Naive thymus-derived CD4-positive, alpha-beta T cell (primary cell): ENCODE measurements around the gene OR4S2. TPM values are rescaled to one million over a fixed set of nuclear protein-coding genes. Genes with fewer than 3 reads are reported as not detected.

ENCODE experiments used
- ATAC-seq: fragments of 150-1000 bp; cut with Tn5 transposase; 2 replicates; pipeline ENCODE4 v1.10.0; 2021; ENCODE audit warnings: mild to moderate bottlenecking, moderate library complexity
- CTCF ChIA-PET: fragments of 350-600 bp; sonication (Branson Sonifier 250); formaldehyde crosslinking; loops from one replicate; lab custom pipeline; 2021; ENCODE audit warnings: antibody characterized with exemption; lab: Charles Lee
- POLR2A ChIA-PET: fragments of 350-600 bp; sonication (Branson Sonifier 250); formaldehyde crosslinking; loops from one replicate; lab custom pipeline; 2021; ENCODE audit warnings: antibody characterized with exemption, inconsistent platforms; lab: Charles Lee
- DNase-seq, 9 donors: peaks; one replicate each; pipeline versions ENCODE4 v3.0.0 to v3.0.0-alpha.2; 2020 to 2022; ENCODE audit warnings: mixed read lengths in 1 of 9
- H3K27ac ChIP-seq: one replicate; pipeline ENCODE4 v1.7.0; 2013; ENCODE audit warnings: mild to moderate bottlenecking, low read depth, low read length, moderate library complexity
- H3K27me3 ChIP-seq, 2 donors: one replicate each; pipeline ENCODE4 v1.7.0; 2013; ENCODE audit warnings: low read length in 2 of 2, mild to moderate bottlenecking in 2 of 2, moderate library complexity in 2 of 2; ENCODE audit not compliant: control insufficient read depth in 2 of 2, insufficient read depth in 2 of 2
- H3K36me3 ChIP-seq, 3 experiments: 1 replicate in 2 of 3; 2 replicates in 1 of 3; pipeline ENCODE4 v1.7.0; 2013; ENCODE audit warnings: low read length in 3 of 3, mild to moderate bottlenecking in 3 of 3, moderate library complexity in 1 of 3; ENCODE audit not compliant: insufficient read depth in 3 of 3, control insufficient read depth in 2 of 3
- H3K4me1 ChIP-seq, 2 donors: one replicate each; pipeline ENCODE4 v1.7.0; 2013; ENCODE audit warnings: low read length in 2 of 2, mild to moderate bottlenecking in 2 of 2, moderate library complexity in 1 of 2; ENCODE audit not compliant: control insufficient read depth in 2 of 2, insufficient read depth in 2 of 2
- H3K4me3 ChIP-seq: 2 replicates; pipeline ENCODE4 v1.7.0; 2013; ENCODE audit warnings: mild to moderate bottlenecking, low read length
- H3K9me3 ChIP-seq, 3 experiments: 1 replicate in 2 of 3; 2 replicates in 1 of 3; pipeline ENCODE4 v1.7.0; 2013; ENCODE audit warnings: low read length in 3 of 3; ENCODE audit not compliant: control insufficient read depth in 2 of 3
- H3K27ac Mint-ChIP-seq, 9 donors: one replicate each; pipeline ENCODE4 v1.8.0; 2020 to 2022; ENCODE audit warnings: mixed read lengths in 9 of 9, mild to moderate bottlenecking in 8 of 9, moderate library complexity in 5 of 9, inconsistent platforms in 2 of 9
- H3K27me3 Mint-ChIP-seq, 5 donors: one replicate each; pipeline ENCODE4 v1.8.0; 2021 to 2022; ENCODE audit warnings: mixed read lengths in 5 of 5, mild to moderate bottlenecking in 1 of 5
- H3K36me3 Mint-ChIP-seq, 5 donors: one replicate each; pipeline ENCODE4 v1.8.0; 2020 to 2022; ENCODE audit warnings: mixed read lengths in 5 of 5, mild to moderate bottlenecking in 3 of 5, inconsistent platforms in 1 of 5
- H3K4me1 Mint-ChIP-seq, 7 donors: one replicate each; pipeline ENCODE4 v1.8.0; 2020 to 2022; ENCODE audit warnings: mixed read lengths in 7 of 7, mild to moderate bottlenecking in 3 of 7, inconsistent platforms in 1 of 7
- H3K4me3 Mint-ChIP-seq, 10 donors: one replicate each; pipeline ENCODE4 v1.8.0; 2020 to 2022; ENCODE audit warnings: mild to moderate bottlenecking in 10 of 10, mixed read lengths in 10 of 10, moderate library complexity in 6 of 10, inconsistent platforms in 2 of 10
- H3K9me3 Mint-ChIP-seq, 11 donors: one replicate each; pipeline ENCODE4 v1.8.0; 2020 to 2022; ENCODE audit warnings: mixed read lengths in 11 of 11, mild to moderate bottlenecking in 4 of 11, inconsistent platforms in 1 of 11, moderate library complexity in 1 of 11
- intact Hi-C, 2 donors: fragments of 100-400 bp; cut with micrococcal nuclease; formaldehyde crosslinking; loops; one replicate each; pipeline ENCODE4 v1.15.1; 2023
- polyA plus RNA-seq, 2 donors: library from polyadenylated mRNA; unstranded; fragments of 300-500 nt; fragmentation: Illumina TruSeq; gene quantifications; one replicate each; pipeline ENCODE4 v1.2.3, GENCODE V29; 2021
- total RNA-seq, 6 experiments: library from RNA in 5 of 6; stranded (reverse) in 5 of 6; gene quantifications; 1 replicate in 5 of 6; 2 replicates in 1 of 6; pipeline ENCODE4 v1.2.3 and lab custom pipeline; 2021 to 2026

OR4S2 gene
- total and polyA plus RNA-seq, 7 experiments from 2014 or later: not detected

DNA sequence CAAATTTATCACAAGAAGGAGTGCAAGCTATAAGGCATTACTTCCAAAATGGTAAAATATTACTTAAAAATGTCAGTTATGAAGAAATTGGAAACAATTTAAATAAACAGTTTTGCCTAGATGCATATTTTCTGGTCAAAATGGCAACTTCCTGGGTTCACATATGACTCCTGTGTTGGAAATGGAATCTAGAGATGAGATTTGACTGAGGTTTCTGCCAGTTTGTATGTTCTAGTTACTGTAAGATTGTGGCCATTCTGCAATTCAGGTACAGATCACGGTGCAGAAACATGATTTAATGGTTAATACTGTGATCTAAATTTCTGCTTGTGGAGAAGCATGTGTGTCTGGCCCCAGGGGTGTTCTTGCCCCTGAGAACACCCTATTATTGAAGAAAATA, 10.5 kb downstream of the OR4S2 start:
- Histone ChIP-seq H3K4me1 (no peaks in the 10 kb centered on the region), H3K27me3 (no peaks in the 10 kb centered on the region), H3K36me3 (no peaks in the 10 kb centered on the region), H3K27ac (no peak overlapping the region), H3K4me3 (no peak overlapping the region), H3K9me3 (no peaks in the 10 kb centered on the region)
- H3K36me3 Mint-ChIP-seq: no peaks in the 10 kb centered on the region
- POLR2A ChIA-PET: no interaction called here
- no peak overlapping the region for H3K27ac Mint-ChIP-seq
- intact Hi-C loops: no loop called here
- H3K4me3 Mint-ChIP-seq: no peak overlapping the region
- no peak for ATAC-seq
- CTCF ChIA-PET: no interaction called here
- no peaks in the 10 kb centered on the region for H3K27me3 Mint-ChIP-seq
- peaks cover 0 to 38% (median 11%) of the 10 kb centered on the region in 11 donors for H3K9me3 Mint-ChIP-seq
- H3K4me1 Mint-ChIP-seq: peaks cover 0 to 1% (median 0%) of the 10 kb centered on the region in 7 donors
- no peak for DNase-seq

DNA sequence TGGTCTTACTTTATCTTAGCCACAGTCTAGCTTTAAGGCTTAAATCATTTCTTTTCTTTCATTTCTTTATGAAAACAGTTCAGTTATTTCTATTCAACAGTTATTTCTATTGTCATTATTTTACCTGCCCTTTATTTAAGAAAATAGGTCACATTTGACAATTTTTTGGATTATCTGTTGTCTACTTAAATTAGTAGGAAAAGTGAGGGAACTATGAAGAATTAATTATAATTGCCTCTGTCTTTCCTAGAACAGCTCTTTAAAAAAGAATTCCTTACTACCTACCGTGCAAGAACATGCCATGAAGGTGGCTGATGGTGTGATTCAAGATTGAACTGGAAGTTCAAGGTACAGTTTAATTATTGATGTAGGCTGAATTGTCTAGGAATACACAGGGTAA, 13.8 kb downstream of the OR4S2 start, which contains the start of gene OR4C6:
Gene OR4C6, plus strand, starts transcription at position 301 of the 400 bp plus-strand sequence. CDS start 2,966 bp downstream, outside the sequence.
- intact Hi-C loops: no loop called here

DNA sequence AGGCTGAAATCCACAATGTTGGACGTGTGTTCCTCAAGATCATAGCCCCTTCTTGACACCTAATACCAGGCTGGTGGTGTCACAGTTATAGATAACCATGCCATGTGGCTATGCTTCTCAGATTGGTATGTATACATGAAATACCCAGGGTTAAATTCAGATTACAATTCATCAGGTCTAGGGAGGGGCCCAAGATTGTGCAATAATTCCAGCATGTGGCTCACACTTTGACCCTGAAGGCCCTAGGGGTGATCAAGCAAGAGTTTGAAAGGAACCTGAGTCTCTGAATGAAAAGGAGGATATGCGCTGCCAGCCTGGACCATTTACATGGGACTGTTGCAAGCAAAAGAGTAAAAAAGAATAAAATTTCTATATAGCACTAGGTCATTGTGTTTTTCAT, 21.2 kb downstream of the OR4S2 start:
- Mint-ChIP-seq H3K4me1 (no peaks in the 10 kb centered on the region), H3K27me3 (no peaks in the 10 kb centered on the region), H3K4me3 (no peak overlapping the region), H3K36me3 (no peaks in the 10 kb centered on the region), H3K9me3 (peaks cover 0 to 15% (median 4%) of the 10 kb centered on the region in 11 donors), H3K27ac (no peak overlapping the region)
- ChIA-PET CTCF (no interaction called here), POLR2A (no interaction called here)
- no peaks in the 10 kb centered on the region for H3K4me1 ChIP-seq
- ATAC-seq (no peak), DNase-seq (no peak)
- H3K4me3 ChIP-seq: no peak overlapping the region
- no peak overlapping the region for H3K27ac ChIP-seq
- H3K27me3 ChIP-seq: no peaks in the 10 kb centered on the region
- H3K36me3 ChIP-seq: no peaks in the 10 kb centered on the region
- intact Hi-C loops: no loop called here
- H3K9me3 ChIP-seq: no peaks in the 10 kb centered on the region

More for the DNA sequence above, 13.8 kb downstream of the OR4S2 start, which contains the start of gene OR4C6:
- no peak within 1 kb of the TSS for H3K4me3 Mint-ChIP-seq
- no peaks in the 10 kb centered on the region for H3K27me3 Mint-ChIP-seq
- H3K4me3 ChIP-seq: no peak within 1 kb of the TSS
- ChIA-PET CTCF (no interaction called here), POLR2A (no interaction called here)
- H3K4me1 ChIP-seq: no peaks in the 10 kb centered on the region
- H3K9me3 Mint-ChIP-seq: peaks cover 3 to 26% (median 14%) of the 10 kb centered on the region in 11 donors
- no peaks in the 10 kb centered on the region for H3K9me3 ChIP-seq
- H3K27ac Mint-ChIP-seq: no peak within 1 kb of the TSS
- no peaks in the 10 kb centered on the region for H3K27me3 ChIP-seq
- no peaks in the 10 kb centered on the region for H3K36me3 ChIP-seq
- H3K27ac ChIP-seq: no peak within 1 kb of the TSS
- ATAC-seq: no peak
- H3K36me3 Mint-ChIP-seq: no peaks in the 10 kb centered on the region
- peaks cover 0 to 1% (median 0%) of the 10 kb centered on the region in 7 donors for H3K4me1 Mint-ChIP-seq
- no peak for DNase-seq

DNA sequence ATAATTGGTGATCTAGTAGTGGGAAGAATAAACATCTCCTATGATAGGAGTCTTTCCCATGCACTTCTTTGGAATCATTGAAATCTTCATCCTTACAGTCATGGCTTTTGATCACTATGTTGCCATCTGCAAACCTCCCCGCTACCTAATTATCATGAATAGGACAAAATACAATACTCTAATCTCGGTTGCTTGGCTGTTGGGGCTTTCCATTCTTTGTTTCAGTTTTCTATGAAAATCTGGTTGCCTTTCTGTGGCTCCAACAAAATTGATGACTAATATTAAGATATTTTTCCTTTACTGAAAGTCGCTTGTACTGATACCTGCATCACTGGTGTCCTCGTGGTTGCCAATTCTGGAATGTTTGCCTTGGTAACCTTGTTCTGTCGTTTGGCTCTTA, 25.7 kb downstream of the OR4S2 start:
- intact Hi-C loops: no loop called here
- no peaks in the 10 kb centered on the region for H3K36me3 Mint-ChIP-seq
- CTCF ChIA-PET: no interaction called here
- POLR2A ChIA-PET: no interaction called here
- no peaks in the 10 kb centered on the region for H3K9me3 ChIP-seq
- no peaks in the 10 kb centered on the region for H3K27me3 Mint-ChIP-seq
- ATAC-seq (no peak), DNase-seq (no peak)
- no peak overlapping the region for H3K4me3 ChIP-seq
- no peaks in the 10 kb centered on the region for H3K27me3 ChIP-seq
- H3K27ac Mint-ChIP-seq: no peak overlapping the region
- no peaks in the 10 kb centered on the region for H3K4me1 Mint-ChIP-seq
- H3K4me3 Mint-ChIP-seq: no peak overlapping the region
- no peaks in the 10 kb centered on the region for H3K4me1 ChIP-seq
- H3K27ac ChIP-seq: no peak overlapping the region
- peaks cover 0 to 19% (median 1%) of the 10 kb centered on the region in 11 donors for H3K9me3 Mint-ChIP-seq
- H3K36me3 ChIP-seq: no peaks in the 10 kb centered on the region

DNA sequence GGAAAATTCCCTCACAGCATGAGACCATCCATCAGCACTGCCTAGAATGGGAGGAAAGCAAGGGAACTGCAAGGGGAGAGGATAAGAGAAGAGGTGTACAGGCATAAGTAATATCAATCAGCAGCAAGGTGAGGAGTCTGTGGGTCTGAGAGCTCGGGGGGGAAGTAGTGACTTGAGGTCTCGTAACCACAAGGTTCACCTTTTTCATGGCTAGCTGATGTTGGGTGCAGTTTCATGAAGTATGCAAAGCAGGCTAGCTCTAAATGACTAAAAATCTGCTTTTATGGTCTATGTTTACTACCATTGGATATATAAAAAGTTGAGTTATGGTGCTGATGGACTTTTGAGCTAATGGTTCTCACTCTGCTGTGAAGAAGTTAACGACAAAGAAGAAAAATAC, 49.7 kb downstream of the OR4S2 start:
- Histone ChIP-seq H3K27me3 (no peaks in the 10 kb centered on the region), H3K4me1 (no peaks in the 10 kb centered on the region), H3K4me3 (no peak overlapping the region), H3K27ac (no peak overlapping the region), H3K9me3 (peaks cover 0 to 14% (median 0%) of the 10 kb centered on the region in 3 experiments), H3K36me3 (no peaks in the 10 kb centered on the region)
- Mint-ChIP-seq H3K4me3 (no peak overlapping the region), H3K36me3 (peaks cover 0 to 2% (median 0%) of the 10 kb centered on the region in 5 donors), H3K27ac (no peak overlapping the region), H3K4me1 (no peaks in the 10 kb centered on the region), H3K27me3 (no peaks in the 10 kb centered on the region), H3K9me3 (peaks cover under 1 to 13% (median 6%) of the 10 kb centered on the region in 11 donors)
- CTCF ChIA-PET: no interaction called here
- intact Hi-C loops: no loop called here
- DNase-seq: no peak
- ATAC-seq: no peak
- POLR2A ChIA-PET: no interaction called here

DNA sequence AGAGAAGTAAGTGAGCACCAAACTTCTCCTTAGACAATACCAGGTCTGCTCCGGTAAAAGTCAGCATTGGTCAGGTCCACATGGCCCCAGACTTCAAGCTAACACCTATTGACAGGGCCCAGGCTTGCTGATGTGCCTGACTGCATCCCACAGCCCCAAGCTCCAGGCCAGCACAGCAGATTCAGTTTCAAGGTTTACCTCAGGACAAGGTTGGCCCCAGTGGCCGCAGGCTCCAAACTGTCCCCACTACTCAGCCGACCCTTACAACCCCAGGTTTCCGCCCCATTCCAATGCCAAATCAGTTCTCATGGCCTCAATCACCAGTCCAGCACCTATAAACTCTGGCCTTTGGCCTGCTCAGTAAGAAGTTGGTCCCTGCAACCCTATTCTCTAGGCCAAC, 53.3 kb downstream of the OR4S2 start:
- H3K27me3 ChIP-seq: no peaks in the 10 kb centered on the region
- DNase-seq: no peak
- no peak overlapping the region for H3K27ac ChIP-seq
- no peaks in the 10 kb centered on the region for H3K36me3 ChIP-seq
- intact Hi-C loops: no loop called here
- POLR2A ChIA-PET: no interaction called here
- ATAC-seq: no peak
- Mint-ChIP-seq H3K27ac (no peak overlapping the region), H3K4me3 (no peak overlapping the region), H3K36me3 (no peaks in the 10 kb centered on the region), H3K9me3 (peaks cover 5 to 34% (median 12%) of the 10 kb centered on the region in 11 donors), H3K27me3 (no peaks in the 10 kb centered on the region), H3K4me1 (no peaks in the 10 kb centered on the region)
- peaks cover 0 to 21% (median 0%) of the 10 kb centered on the region in 3 experiments for H3K9me3 ChIP-seq
- H3K4me1 ChIP-seq: no peaks in the 10 kb centered on the region
- H3K4me3 ChIP-seq: no peak overlapping the region
- CTCF ChIA-PET: no interaction called here
